Measurements from ENCODE around the gene JOSD1. TPM values are rescaled to one million over a fixed set of nuclear protein-coding genes. Genes with fewer than 3 reads are reported as not detected.

JOSD1 gene
- total and polyA plus RNA-seq, 9 donors: 33.6 to 138 (median 48.7) TPM

GRCh38 chr22:38745676-38746460 is 45.1 kb upstream of the JOSD1 start:
- no peaks in the 10 kb centered on the region for H3K36me3 ChIP-seq
- intact Hi-C loops (cut with DNase I): no loop called here

GRCh38 chr22:38744981-38745380 is 44.2 kb upstream of the JOSD1 start:
- Histone ChIP-seq H3K9me3 (no peaks in the 10 kb centered on the region), H3K4me3 (no peak overlapping the region), H3K36me3 (no peaks in the 10 kb centered on the region), H3K27ac (no peak overlapping the region), H3K4me1 (ENCODE audit: insufficient read depth) (peaks cover 3% of the 10 kb centered on the region), H3K27me3 (no peaks in the 10 kb centered on the region)
- intact Hi-C loops (cut with DNase I): no loop called here
- 12 to 37% (median 22%) methylated on average over 6 of the region's 6 CpGs for WGBS, 3 donors
- TF ChIP-seq EP300 (IDR thresholded peaks at IDR 0.05): no peak
- no peak for TF ChIP-seq CTCF (IDR thresholded peaks at IDR 0.05)
- TF ChIP-seq POLR2A (IDR thresholded peaks at IDR 0.05): no peak
- DNase-seq: peak in 2 of 5 donors; percentile 55 to 78

More at GRCh38 chr22:38745676-38746460, 45.1 kb upstream of the JOSD1 start:
- Histone ChIP-seq H3K27ac (no peak overlapping the region), H3K27me3 (no peaks in the 10 kb centered on the region), H3K9me3 (no peaks in the 10 kb centered on the region), H3K4me3 (no peak overlapping the region), H3K4me1 (ENCODE audit: insufficient read depth) (peaks cover 3% of the 10 kb centered on the region)
- DNase-seq: no peak
- no peak for TF ChIP-seq POLR2A (IDR thresholded peaks at IDR 0.05)
- no peak for TF ChIP-seq CTCF (IDR thresholded peaks at IDR 0.05)
- no peak for TF ChIP-seq EP300 (IDR thresholded peaks at IDR 0.05)
- 89 to 93% (median 90%) methylated on average over 14 of the region's 14 CpGs for WGBS, 3 donors

- H3K27me3 ChIP-seq: no peaks in the 10 kb centered on the region
- WGBS, 3 donors: 88 to 93% (median 92%) methylated on average over 25 of the region's 25 CpGs
- no peaks in the 10 kb centered on the region for H3K36me3 ChIP-seq
Measured at GRCh38 chr22:38742176-38742942, 41.6 kb upstream of the JOSD1 start.

More at GRCh38 chr22:38742176-38742942, 41.6 kb upstream of the JOSD1 start:
- no peaks in the 10 kb centered on the region for H3K9me3 ChIP-seq
- no peak overlapping the region for H3K4me3 ChIP-seq
- TF ChIP-seq EP300 (IDR thresholded peaks at IDR 0.05): no peak
- TF ChIP-seq POLR2A (IDR thresholded peaks at IDR 0.05): no peak
- TF ChIP-seq CTCF (IDR thresholded peaks at IDR 0.05): no peak
- intact Hi-C loops (cut with DNase I): no loop called here
- no peak overlapping the region for H3K27ac ChIP-seq
- DNase-seq: no peak
- peaks cover 3% of the 10 kb centered on the region for H3K4me1 ChIP-seq (ENCODE audit: insufficient read depth)
